HG03175 (cell line): ENCODE measurements around the gene NR3C2.
A peak's percentile ranks its signal among the peaks of the same experiment; 100 is the strongest.

Experiments used
- ATAC-seq: cut with Tn5 transposase; IDR thresholded peaks from one replicate; pipeline ENCODE4 v1.9.1; 2021; ENCODE audit warnings: mild to moderate bottlenecking, moderate library complexity; ENCODE audit not compliant: unreplicated experiment

Gene NR3C2

GRCh38 chr4:148059617-148060180 lies 382.5 kb downstream of the NR3C2 start:
- no peak for ATAC-seq

- ATAC-seq, result no peak
Observed at GRCh38 chr4:148057984-148058859, 384.0 kb downstream of the NR3C2 start.

GRCh38 chr4:148057516-148057915 lies 384.7 kb downstream of the NR3C2 start:
- peak; percentile 54 for ATAC-seq

GRCh38 chr4:148056879-148057278 lies 385.3 kb downstream of the NR3C2 start:
- peak; percentile 88 for ATAC-seq

GRCh38 chr4:148055844-148056243 lies 386.4 kb downstream of the NR3C2 start:
- ATAC-seq, result no peak

- no peak for ATAC-seq
Observed at GRCh38 chr4:148054275-148054674, 387.9 kb downstream of the NR3C2 start.

GRCh38 chr4:148053298-148054003 lies 388.8 kb downstream of the NR3C2 start:
- no peak for ATAC-seq

- ATAC-seq, result peak; percentile 16
Observed at GRCh38 chr4:148052448-148052847, 389.8 kb downstream of the NR3C2 start.

- no peak for ATAC-seq
Observed at GRCh38 chr4:148051403-148051802, 390.8 kb downstream of the NR3C2 start.

GRCh38 chr4:148048598-148048997 lies 393.6 kb downstream of the NR3C2 start:
- ATAC-seq, result no peak

GRCh38 chr4:148044912-148045352 lies 397.3 kb downstream of the NR3C2 start:
- peak; percentile 90 for ATAC-seq

- ATAC-seq, result no peak
Observed at GRCh38 chr4:148044089-148044911, 397.9 kb downstream of the NR3C2 start.

GRCh38 chr4:148041606-148042329 lies 400.4 kb downstream of the NR3C2 start:
- no peak for ATAC-seq

GRCh38 chr4:148034813-148035212 lies 407.4 kb downstream of the NR3C2 start:
- no peak for ATAC-seq

GRCh38 chr4:148030193-148030873 lies 411.9 kb downstream of the NR3C2 start:
- ATAC-seq, result no peak

- ATAC-seq, result no peak
Observed at GRCh38 chr4:148029781-148030180, 412.4 kb downstream of the NR3C2 start.
